ENCODE data around the gene GVQW3. TPM values are rescaled to one million over a fixed set of nuclear protein-coding genes. Genes with fewer than 3 reads are reported as not detected.

Gene GVQW3
- total RNA-seq, 1 experiment from 2014 or later = 1.2 TPM

DNA sequence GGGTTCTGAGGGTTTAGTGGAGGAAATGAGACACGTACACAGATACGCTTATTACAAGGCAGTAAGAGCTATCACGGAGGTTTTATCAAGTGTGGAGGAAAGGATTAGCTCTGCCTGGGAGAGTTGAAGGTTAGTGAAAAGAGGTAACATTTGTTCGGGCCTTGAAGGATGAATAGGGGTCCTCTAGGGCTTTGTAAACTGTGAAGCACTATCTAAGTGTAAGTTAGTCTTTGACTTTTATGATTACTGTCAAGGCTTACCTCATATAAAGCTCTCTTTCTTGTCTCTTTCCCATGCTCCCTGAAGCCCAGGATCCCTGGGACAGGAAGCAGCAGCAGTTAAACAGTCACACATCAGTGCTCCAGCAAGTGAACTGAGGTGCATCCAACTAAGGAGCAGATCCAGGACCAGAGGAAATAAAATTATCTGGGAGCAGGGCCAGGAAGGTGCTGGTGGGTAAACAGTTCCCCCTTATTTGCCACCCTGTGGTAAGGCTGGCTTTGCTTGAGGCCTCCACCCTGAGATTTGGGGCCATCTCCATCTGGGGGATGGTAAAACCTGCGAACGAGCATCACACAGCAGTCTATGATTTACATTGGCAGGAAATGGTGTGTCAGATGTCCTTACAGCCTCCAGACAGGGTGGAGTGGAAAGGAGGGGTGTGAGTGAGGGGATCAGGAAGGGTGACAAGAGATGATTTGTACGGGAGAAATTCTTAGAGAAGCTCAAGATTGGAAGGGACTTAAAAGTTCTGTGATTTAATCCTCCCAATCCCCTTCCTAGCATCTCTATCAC is 27.2 kb downstream of the GVQW3 start:
- Histone ChIP-seq H3K4me1 (ENCODE audit: insufficient read depth, low read length) (no peaks in the 10 kb centered on the region), H3K27me3 (ENCODE audit: low read length) (no peaks in the 10 kb centered on the region), H3K4me3 (ENCODE audit: low read length) (no peak overlapping the region), H3K9me3 (ENCODE audit: low read length) (no peaks in the 10 kb centered on the region), H3K79me2 (ENCODE audit: low read length) (no peaks in the 10 kb centered on the region), H3F3A (ENCODE audit: low read length, unreplicated experiment) (no peaks in the 10 kb centered on the region), H3K9me2 (replicated peaks; ENCODE audit: low read length) (no peaks in the 10 kb centered on the region), H3K9ac (ENCODE audit: low read length) (no peak overlapping the region), H3K36me3 (ENCODE audit: low read depth, low read length) (no peaks in the 10 kb centered on the region), H4K20me1 (ENCODE audit: low read length) (no peaks in the 10 kb centered on the region), H3K4me2 (ENCODE audit: low read length) (no peak overlapping the region), H2AFZ (ENCODE audit: low read length) (no peak overlapping the region), H3K27ac (ENCODE audit: low read length) (no peak overlapping the region)
- ATAC-seq (no peak; the same call in 1 of the 2 replicates), DNase-seq (no peak)
- CTCF ChIA-PET = no interaction called here
- BruUV-seq (replicated peaks) = no TSS peak
- intact Hi-C loops (cut with micrococcal nuclease) = no loop called here
- TF ChIP-seq, protein P1, sequence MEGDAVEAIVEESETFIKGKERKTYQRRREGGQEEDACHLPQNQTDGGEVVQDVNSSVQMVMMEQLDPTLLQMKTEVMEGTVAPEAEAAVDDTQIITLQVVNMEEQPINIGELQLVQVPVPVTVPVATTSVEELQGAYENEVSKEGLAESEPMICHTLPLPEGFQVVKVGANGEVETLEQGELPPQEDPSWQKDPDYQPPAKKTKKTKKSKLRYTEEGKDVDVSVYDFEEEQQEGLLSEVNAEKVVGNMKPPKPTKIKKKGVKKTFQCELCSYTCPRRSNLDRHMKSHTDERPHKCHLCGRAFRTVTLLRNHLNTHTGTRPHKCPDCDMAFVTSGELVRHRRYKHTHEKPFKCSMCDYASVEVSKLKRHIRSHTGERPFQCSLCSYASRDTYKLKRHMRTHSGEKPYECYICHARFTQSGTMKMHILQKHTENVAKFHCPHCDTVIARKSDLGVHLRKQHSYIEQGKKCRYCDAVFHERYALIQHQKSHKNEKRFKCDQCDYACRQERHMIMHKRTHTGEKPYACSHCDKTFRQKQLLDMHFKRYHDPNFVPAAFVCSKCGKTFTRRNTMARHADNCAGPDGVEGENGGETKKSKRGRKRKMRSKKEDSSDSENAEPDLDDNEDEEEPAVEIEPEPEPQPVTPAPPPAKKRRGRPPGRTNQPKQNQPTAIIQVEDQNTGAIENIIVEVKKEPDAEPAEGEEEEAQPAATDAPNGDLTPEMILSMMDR (conservative IDR thresholded peaks at IDR 0.05; ENCODE audit: low read depth, low read length) = no peak
- TF ChIP-seq EZH2 (IDR thresholded peaks at IDR 0.05; ENCODE audit: low read length, unreplicated experiment) (no peak), EZH2phosphoT487 (IDR thresholded peaks at IDR 0.05; ENCODE audit: borderline replicate concordance, low read length) (no peak)
- POLR2A ChIA-PET (ENCODE audit: unreplicated experiment) = no interaction called here

DNA sequence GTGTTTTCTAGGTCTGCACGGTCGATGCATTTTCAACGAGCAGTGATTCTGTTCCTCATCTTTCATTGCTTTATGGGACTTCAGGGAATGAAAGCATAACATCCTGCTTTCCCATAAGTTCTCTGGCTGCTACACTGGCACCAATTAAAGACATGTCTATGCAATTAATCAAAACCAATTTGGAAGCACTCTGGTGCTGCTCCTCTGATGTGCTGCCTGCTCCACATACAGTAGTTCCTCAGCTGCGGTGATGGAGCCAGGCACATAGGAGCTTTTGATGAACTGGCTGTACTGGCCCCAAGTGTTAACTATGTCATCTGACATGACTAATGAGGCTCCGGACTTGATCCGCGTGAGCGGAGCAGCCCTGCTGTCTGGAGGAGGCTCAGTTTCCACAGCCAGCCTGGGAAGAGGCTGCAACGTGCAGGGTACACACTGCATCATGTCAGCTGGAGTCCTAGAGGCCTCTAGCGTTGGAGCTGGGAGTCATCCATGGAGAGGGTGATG is 29.8 kb downstream of the GVQW3 start:
- H3K4me1 ChIP-seq (ENCODE audit: insufficient read depth, low read length) = no peaks in the 10 kb centered on the region
- H3K79me2 ChIP-seq (ENCODE audit: low read length) = no peaks in the 10 kb centered on the region
- intact Hi-C loops (cut with micrococcal nuclease) = no loop called here
- no peak overlapping the region for H3K27ac ChIP-seq (ENCODE audit: low read length)
- POLR2A ChIA-PET (ENCODE audit: unreplicated experiment) = no interaction called here
- BruUV-seq (replicated peaks) = no TSS peak
- H3K9ac ChIP-seq (ENCODE audit: low read length) = no peak overlapping the region
- H3K36me3 ChIP-seq (ENCODE audit: low read depth, low read length) = no peaks in the 10 kb centered on the region
- no peaks in the 10 kb centered on the region for H4K20me1 ChIP-seq (ENCODE audit: low read length)
- no peak overlapping the region for H3K4me2 ChIP-seq (ENCODE audit: low read length)
- H3F3A ChIP-seq (ENCODE audit: low read length, unreplicated experiment) = no peaks in the 10 kb centered on the region
- H3K9me2 ChIP-seq (replicated peaks; ENCODE audit: low read length) = no peaks in the 10 kb centered on the region
- DNase-seq = no peak
- TF ChIP-seq, protein P1 (conservative IDR thresholded peaks at IDR 0.05; ENCODE audit: low read depth, low read length) = no peak
- TF ChIP-seq EZH2 (IDR thresholded peaks at IDR 0.05; ENCODE audit: low read length, unreplicated experiment) (no peak), EZH2phosphoT487 (IDR thresholded peaks at IDR 0.05; ENCODE audit: borderline replicate concordance, low read length) (no peak)
- H3K27me3 ChIP-seq (ENCODE audit: low read length) = no peaks in the 10 kb centered on the region
- no peak overlapping the region for H3K4me3 ChIP-seq (ENCODE audit: low read length)
- H3K9me3 ChIP-seq (ENCODE audit: low read length) = no peaks in the 10 kb centered on the region
- CTCF ChIA-PET = no interaction called here
- no peak for ATAC-seq
- H2AFZ ChIP-seq (ENCODE audit: low read length) = no peak overlapping the region

DNA sequence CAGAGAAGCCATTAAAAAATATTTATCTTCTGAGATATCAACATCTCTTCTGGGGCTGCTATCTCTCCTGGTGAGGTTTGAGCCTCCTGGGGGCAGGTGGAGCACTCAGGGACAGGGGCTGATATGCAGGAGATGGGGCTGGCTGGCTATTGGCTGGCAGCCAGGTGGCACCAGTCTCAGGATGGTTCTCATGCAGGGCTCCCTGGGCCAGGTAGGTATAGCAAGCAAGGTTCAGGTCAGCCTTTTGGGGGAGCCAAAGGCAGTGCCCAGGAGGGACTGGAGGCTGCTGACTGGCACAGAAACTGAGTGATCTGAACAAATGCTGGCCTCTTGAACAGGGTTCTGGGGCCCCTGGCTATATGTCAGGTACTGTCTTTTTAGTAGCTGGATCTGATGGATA is 34.0 kb downstream of the GVQW3 start:
- intact Hi-C loops (cut with micrococcal nuclease) = no loop called here
- CTCF ChIA-PET = no interaction called here

More for the DNA sequence above, 34.0 kb downstream of the GVQW3 start:
- H3K9me2 ChIP-seq (replicated peaks; ENCODE audit: low read length) = no peaks in the 10 kb centered on the region
- no peak overlapping the region for H3K27ac ChIP-seq (ENCODE audit: low read length)
- no peak for ATAC-seq
- H3K4me3 ChIP-seq (ENCODE audit: low read length) = no peak overlapping the region
- BruUV-seq (replicated peaks) = no TSS peak
- no peak for DNase-seq
- no peaks in the 10 kb centered on the region for H3K36me3 ChIP-seq (ENCODE audit: low read depth, low read length)
- H4K20me1 ChIP-seq (ENCODE audit: low read length) = no peaks in the 10 kb centered on the region
- TF ChIP-seq EZH2 (IDR thresholded peaks at IDR 0.05; ENCODE audit: low read length, unreplicated experiment) (no peak), EZH2phosphoT487 (IDR thresholded peaks at IDR 0.05; ENCODE audit: borderline replicate concordance, low read length) (no peak)
- TF ChIP-seq, protein P1 (conservative IDR thresholded peaks at IDR 0.05; ENCODE audit: low read depth, low read length) = no peak
- no peak overlapping the region for H2AFZ ChIP-seq (ENCODE audit: low read length)
- no peak overlapping the region for H3K4me2 ChIP-seq (ENCODE audit: low read length)
- H3K9me3 ChIP-seq (ENCODE audit: low read length) = no peaks in the 10 kb centered on the region
- H3K9ac ChIP-seq (ENCODE audit: low read length) = no peak overlapping the region
- H3F3A ChIP-seq (ENCODE audit: low read length, unreplicated experiment) = no peaks in the 10 kb centered on the region
- no peaks in the 10 kb centered on the region for H3K79me2 ChIP-seq (ENCODE audit: low read length)
- POLR2A ChIA-PET (ENCODE audit: unreplicated experiment) = no interaction called here
- H3K4me1 ChIP-seq (ENCODE audit: insufficient read depth, low read length) = no peaks in the 10 kb centered on the region
- no peaks in the 10 kb centered on the region for H3K27me3 ChIP-seq (ENCODE audit: low read length)
